DND-41 (cell line): ENCODE measurements around the gene ICAM5.
A peak's percentile ranks its signal among the peaks of the same experiment; 100 is the strongest.

Experiments
- ATAC-seq: fragments of 200-7000 bp; cut with Tn5 transposase; 3 replicates; pipeline ENCODE4 v1.9.1; 2021; ENCODE audit warnings: low read depth; ENCODE audit not compliant: insufficient read depth
- DNase-seq: peaks from one replicate; pipeline ENCODE4 v3.0.0-alpha.2; 2020
- H2AFZ ChIP-seq: 2 replicates; pipeline ENCODE4 v1.6.0; 2012; ENCODE audit warnings: low read depth, low read length
- H3K27ac ChIP-seq: 2 replicates; pipeline ENCODE4 v1.5.1; 2012; ENCODE audit warnings: low read length, inconsistent platforms
- H3K27me3 ChIP-seq: fragments of 200-600 bp; sonication (generic); 2 replicates; pipeline ENCODE4 v1.6.0; 2012; ENCODE audit warnings: low read length, mild to moderate bottlenecking, inconsistent platforms; ENCODE audit not compliant: insufficient read depth, poor library complexity
- H3K36me3 ChIP-seq: 2 replicates; pipeline ENCODE4 v1.5.1; 2012; ENCODE audit warnings: low read length, inconsistent platforms; ENCODE audit not compliant: insufficient read depth
- H3K4me1 ChIP-seq: 2 replicates; pipeline ENCODE4 v1.5.1; 2012; ENCODE audit warnings: mild to moderate bottlenecking, low read length; ENCODE audit not compliant: insufficient read depth
- H3K4me2 ChIP-seq: 2 replicates; pipeline ENCODE4 v1.6.0; 2012; ENCODE audit warnings: mild to moderate bottlenecking, moderate library complexity, low read length, inconsistent platforms; ENCODE audit not compliant: insufficient read depth
- H3K4me3 ChIP-seq, 2 experiments: fragments of 200-600 bp in 1 of 2; shearing (Covaris generic) in 1 of 2; 2 replicates each; pipeline ENCODE4 v1.5.1; 2012 to 2016; ENCODE audit warnings: inconsistent platforms in 2 of 2, low read length in 2 of 2, mild to moderate bottlenecking in 2 of 2, low read depth in 1 of 2, moderate library complexity in 1 of 2
- H3K79me2 ChIP-seq: 2 replicates; pipeline ENCODE4 v1.6.0; 2012; ENCODE audit warnings: low read length, inconsistent platforms; ENCODE audit not compliant: insufficient read depth
- H3K9ac ChIP-seq: 2 replicates; pipeline ENCODE4 v1.6.0; 2012; ENCODE audit warnings: low read depth, mild to moderate bottlenecking, inconsistent platforms, low read length, moderate library complexity
- H3K9me3 ChIP-seq: 2 replicates; pipeline ENCODE4 v1.5.1; 2012; ENCODE audit warnings: low read length, moderate library complexity, mild to moderate bottlenecking, inconsistent platforms; ENCODE audit not compliant: insufficient read depth, severe bottlenecking
- H4K20me1 ChIP-seq: 2 replicates; pipeline ENCODE4 v1.6.0; 2012; ENCODE audit warnings: low read length; ENCODE audit not compliant: insufficient read depth
- EZH2 ChIP-seq: IDR thresholded peaks from 3 replicates; pipeline ENCODE4 v1.6.1; 2012; ENCODE audit warnings: borderline replicate concordance, low read depth, mild to moderate bottlenecking, moderate library complexity, low read length, inconsistent platforms; ENCODE audit not compliant: severe bottlenecking
- TF ChIP-seq, protein P1 (sequence below): IDR thresholded peaks from 2 replicates; pipeline ENCODE4 v1.5.1; 2012; ENCODE audit warnings: borderline replicate concordance, low read length, moderate library complexity, mild to moderate bottlenecking; ENCODE audit not compliant: poor library complexity, severe bottlenecking; ENCODE audit errors: extremely low read depth

The ICAM5 gene

DNA sequence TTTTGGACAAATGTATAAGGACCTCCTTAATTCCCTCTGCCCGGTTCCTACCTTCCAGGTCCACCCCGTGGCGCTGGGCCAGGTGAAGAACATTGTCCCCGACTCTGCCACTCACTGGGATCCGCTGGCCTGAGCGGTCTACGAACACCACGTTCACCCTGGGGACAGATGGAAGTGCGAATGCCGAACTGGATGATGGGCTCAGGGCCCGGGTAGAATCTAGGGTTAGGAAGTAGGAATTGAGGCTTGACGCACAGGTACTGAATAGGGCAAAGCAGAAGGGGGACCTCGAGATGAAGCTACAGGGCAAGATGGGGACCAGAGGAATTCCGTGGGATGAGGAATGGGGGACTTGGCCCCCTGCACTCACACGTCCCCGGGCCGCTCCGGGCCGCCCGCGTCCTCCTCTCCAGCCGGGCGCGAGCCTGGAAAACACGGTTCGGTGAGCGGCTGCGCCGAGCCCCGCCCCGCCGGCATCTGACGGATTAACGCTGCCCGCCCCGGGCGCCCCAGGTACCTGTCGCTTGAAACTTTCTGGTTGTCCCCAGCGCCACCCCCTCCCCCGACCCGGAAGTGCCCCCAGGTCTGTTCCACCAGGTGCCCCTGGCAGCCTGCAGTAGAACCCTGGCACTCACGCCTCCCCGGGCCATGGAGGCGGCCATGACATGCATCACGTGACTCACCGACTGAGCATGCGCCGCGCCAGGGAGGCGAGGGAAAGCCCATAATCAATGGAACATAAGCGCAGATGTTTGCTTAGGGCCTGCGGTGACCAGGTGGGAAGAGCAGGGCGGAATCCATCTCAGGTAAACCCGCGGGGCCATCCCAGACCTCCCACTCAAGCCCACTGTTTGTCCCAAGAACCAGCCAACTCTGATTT, 25.8 kb downstream of the ICAM5 start, which contains the start of gene FDX2:
FDX2 (minus strand) TSS at position 681 of the 880 bp plus-strand sequence; CDS start at position 662, 19 bp downstream.
- H3K27me3 ChIP-seq, result no peaks in the 10 kb centered on the region
- H3K27ac ChIP-seq, result peak within 1 kb of the TSS; percentile 66
- peak within 1 kb of the TSS; percentile 76 for H3K9ac ChIP-seq
- H4K20me1 ChIP-seq, result peaks cover 6% of the 10 kb centered on the region; the same call in 1 of the 2 replicates
- H3K4me1 ChIP-seq, result peaks cover 23% of the 10 kb centered on the region
- peak; percentile 89 for DNase-seq
- peaks cover 16% of the 10 kb centered on the region for H3K79me2 ChIP-seq
- peak within 1 kb of the TSS; percentile 95 for H3K4me2 ChIP-seq
- H2AFZ ChIP-seq, result peak within 1 kb of the TSS; percentile 91
- H3K36me3 ChIP-seq, result peaks cover 45% of the 10 kb centered on the region
- ATAC-seq, result peak; percentile 91
- no peak for TF ChIP-seq EZH2
- TF ChIP-seq, protein P1, sequence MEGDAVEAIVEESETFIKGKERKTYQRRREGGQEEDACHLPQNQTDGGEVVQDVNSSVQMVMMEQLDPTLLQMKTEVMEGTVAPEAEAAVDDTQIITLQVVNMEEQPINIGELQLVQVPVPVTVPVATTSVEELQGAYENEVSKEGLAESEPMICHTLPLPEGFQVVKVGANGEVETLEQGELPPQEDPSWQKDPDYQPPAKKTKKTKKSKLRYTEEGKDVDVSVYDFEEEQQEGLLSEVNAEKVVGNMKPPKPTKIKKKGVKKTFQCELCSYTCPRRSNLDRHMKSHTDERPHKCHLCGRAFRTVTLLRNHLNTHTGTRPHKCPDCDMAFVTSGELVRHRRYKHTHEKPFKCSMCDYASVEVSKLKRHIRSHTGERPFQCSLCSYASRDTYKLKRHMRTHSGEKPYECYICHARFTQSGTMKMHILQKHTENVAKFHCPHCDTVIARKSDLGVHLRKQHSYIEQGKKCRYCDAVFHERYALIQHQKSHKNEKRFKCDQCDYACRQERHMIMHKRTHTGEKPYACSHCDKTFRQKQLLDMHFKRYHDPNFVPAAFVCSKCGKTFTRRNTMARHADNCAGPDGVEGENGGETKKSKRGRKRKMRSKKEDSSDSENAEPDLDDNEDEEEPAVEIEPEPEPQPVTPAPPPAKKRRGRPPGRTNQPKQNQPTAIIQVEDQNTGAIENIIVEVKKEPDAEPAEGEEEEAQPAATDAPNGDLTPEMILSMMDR, result no peak
- no peaks in the 10 kb centered on the region for H3K9me3 ChIP-seq
- H3K4me3 ChIP-seq, result peak within 1 kb of the TSS; percentile 73 to 98; a peak in 3 of 4 replicates

GRCh38 chr19:10316229-10317044, 26.7 kb downstream of the ICAM5 start:
- H3K9me3 ChIP-seq, result no peaks in the 10 kb centered on the region
- H3K4me3 ChIP-seq, result peak overlapping the region in 1 of 2 experiments; percentile 98; a peak in 3 of 4 replicates
- ATAC-seq (peak; percentile 21), DNase-seq (no peak)
- H3K4me1 ChIP-seq, result peaks cover 23% of the 10 kb centered on the region
- peaks cover 8% of the 10 kb centered on the region for H4K20me1 ChIP-seq
- peak overlapping the region; percentile 95 for H3K4me2 ChIP-seq
- no peak overlapping the region for H3K27ac ChIP-seq
- H3K9ac ChIP-seq, result peak overlapping the region; percentile 76
- H3K79me2 ChIP-seq, result peaks cover 16% of the 10 kb centered on the region
- no peak for TF ChIP-seq EZH2
- TF ChIP-seq, protein P1, result no peak
- H3K36me3 ChIP-seq, result peaks cover 49% of the 10 kb centered on the region
- H3K27me3 ChIP-seq, result no peaks in the 10 kb centered on the region
- H2AFZ ChIP-seq, result peak overlapping the region; percentile 91; the same call in 1 of the 2 replicates

DNA sequence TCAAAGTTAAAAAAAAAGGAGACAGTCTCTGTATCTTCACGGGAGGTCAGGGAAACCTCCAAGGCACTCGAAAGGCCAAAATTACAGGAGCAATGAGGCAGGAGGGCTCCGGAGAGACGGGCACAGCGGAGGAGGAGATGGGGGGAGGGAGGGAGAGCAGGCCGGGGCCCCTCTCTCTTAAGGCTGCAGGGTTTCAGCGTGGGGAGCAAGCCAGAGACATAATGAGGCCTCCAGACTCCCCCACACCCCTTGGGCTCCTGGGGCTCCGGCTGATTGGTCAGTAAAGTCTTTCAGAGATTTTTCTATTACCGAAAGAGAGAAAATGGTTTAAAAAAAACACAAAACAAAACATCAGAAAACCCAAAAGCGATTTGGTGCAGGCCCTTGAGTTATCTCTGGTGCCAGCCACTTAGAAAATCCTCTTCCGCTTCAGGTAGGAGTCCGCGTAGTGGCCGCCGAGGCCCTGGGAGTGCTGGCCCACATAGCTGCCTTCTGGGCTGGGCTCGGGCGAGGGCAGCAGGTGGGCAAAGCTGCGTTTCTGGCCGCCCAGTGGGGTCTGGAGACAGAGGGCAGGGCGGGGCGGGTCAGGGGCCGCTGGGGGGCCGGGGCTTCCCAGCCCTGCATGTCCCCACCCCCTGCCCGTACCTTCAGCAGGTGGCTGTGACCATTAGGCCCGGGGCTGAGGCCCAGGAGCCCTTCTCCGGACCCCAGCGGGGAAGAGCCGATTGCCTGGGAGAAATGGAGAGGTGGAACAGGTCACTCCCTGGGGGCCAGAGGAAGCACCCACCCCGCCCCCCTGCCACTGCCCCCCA, 27.5 kb downstream of the ICAM5 start:
- H3K9me3 ChIP-seq, result no peaks in the 10 kb centered on the region
- no peaks in the 10 kb centered on the region for H3K27me3 ChIP-seq
- no peak overlapping the region for H2AFZ ChIP-seq
- H3K36me3 ChIP-seq, result peaks cover 57% of the 10 kb centered on the region
- peaks cover 16% of the 10 kb centered on the region for H3K79me2 ChIP-seq
- H3K27ac ChIP-seq, result no peak overlapping the region
- peaks cover 10% of the 10 kb centered on the region for H4K20me1 ChIP-seq
- no peak for ATAC-seq
- DNase-seq, result no peak
- TF ChIP-seq, protein P1, result no peak
- TF ChIP-seq EZH2, result no peak
- H3K9ac ChIP-seq, result no peak overlapping the region
- no peak overlapping the region for H3K4me2 ChIP-seq
- no peak overlapping the region for H3K4me3 ChIP-seq
- peaks cover 23% of the 10 kb centered on the region for H3K4me1 ChIP-seq
